ENCODE data around the gene MGMT. TPM values are rescaled to one million over a fixed set of nuclear protein-coding genes. Genes with fewer than 3 reads are reported as not detected.

Gene MGMT
- total and polyA plus RNA-seq, 2 donors (not counting 3 experiments of a cell fraction or from before 2014, with no cell fraction given) = 15.0 to 15.2 TPM

- H3K4me1 ChIP-seq (ENCODE audit: control insufficient read depth, extremely low read depth, insufficient read depth, low read length) = no peaks in the 10 kb centered on the region
- H3K9me3 ChIP-seq (replicated peaks; ENCODE audit: control insufficient read depth, insufficient read depth, low read length) = no peaks in the 10 kb centered on the region
- ChIA-PET POLR2A (no interaction called here), CTCF (no interaction called here)
- no peak overlapping the region for H3K27ac ChIP-seq (ENCODE audit: insufficient read depth, low read depth, low read length)
- no peak overlapping the region for H2AFZ ChIP-seq (ENCODE audit: low read depth, low read length)
- H3K4me3 ChIP-seq (replicated peaks in 1 of 3; ENCODE audit: insufficient read depth in 1 of 3, low read depth in 1 of 3, low read length in 3 of 3) = no peak overlapping the region
- BruUV-seq (replicated peaks) = no TSS peak
- dilution Hi-C loops (cut with MboI; ENCODE audit: extremely low pct_ligation_motif_present, low sequenced_read_pairs) (no loop called here), intact Hi-C loops (cut with micrococcal nuclease) (no loop called here)
- no peaks in the 10 kb centered on the region for H3K27me3 ChIP-seq (ENCODE audit: control insufficient read depth in 2 of 2, insufficient read depth in 2 of 2, low read length in 2 of 2)
- H3K4me2 ChIP-seq (ENCODE audit: insufficient read depth, low read length) = no peak overlapping the region
- DNase-seq (ENCODE audit: low read depth, low spot score) (no peak), FAIRE-seq (no peak)
- H3K79me2 ChIP-seq (ENCODE audit: control insufficient read depth, insufficient read depth, low read length) = no peaks in the 10 kb centered on the region
- H3K36me3 ChIP-seq (ENCODE audit: control insufficient read depth in 2 of 2, extremely low read depth in 1 of 2, insufficient read depth in 2 of 2, low read length in 2 of 2) = no peaks in the 10 kb centered on the region
- H4K20me1 ChIP-seq (replicated peaks; ENCODE audit: control insufficient read depth, extremely low read depth, insufficient read depth, low read length) = no peaks in the 10 kb centered on the region
- TF ChIP-seq POLR2A (IDR thresholded peaks at IDR 0.05; ENCODE audit: low read depth, low read length) = no peak
- H3K9me1 ChIP-seq (replicated peaks; ENCODE audit: control insufficient read depth, extremely low read depth, insufficient read depth, low read length) = no peaks in the 10 kb centered on the region
- no peak overlapping the region for H3K9ac ChIP-seq (replicated peaks; ENCODE audit: extremely low read depth, insufficient read depth, low read length)
These were observed 20.9 kb upstream of the MGMT start for GRCh38 chr10:129446183-129446581.

- H3K79me2 ChIP-seq (ENCODE audit: control insufficient read depth, insufficient read depth, low read length) = no peaks in the 10 kb centered on the region
- no peak overlapping the region for H3K27ac ChIP-seq (ENCODE audit: insufficient read depth, low read depth, low read length)
- H3K4me3 ChIP-seq (replicated peaks in 1 of 3; ENCODE audit: insufficient read depth in 1 of 3, low read depth in 1 of 3, low read length in 3 of 3) = no peak overlapping the region
- H3K27me3 ChIP-seq (ENCODE audit: control insufficient read depth in 2 of 2, insufficient read depth in 2 of 2, low read length in 2 of 2) = no peaks in the 10 kb centered on the region
- H3K36me3 ChIP-seq (ENCODE audit: control insufficient read depth in 2 of 2, extremely low read depth in 1 of 2, insufficient read depth in 2 of 2, low read length in 2 of 2) = no peaks in the 10 kb centered on the region
- H2AFZ ChIP-seq (ENCODE audit: low read depth, low read length) = no peak overlapping the region
- no peaks in the 10 kb centered on the region for H3K9me1 ChIP-seq (replicated peaks; ENCODE audit: control insufficient read depth, extremely low read depth, insufficient read depth, low read length)
- FAIRE-seq = no peak
- no peaks in the 10 kb centered on the region for H3K4me1 ChIP-seq (ENCODE audit: control insufficient read depth, extremely low read depth, insufficient read depth, low read length)
- no peaks in the 10 kb centered on the region for H4K20me1 ChIP-seq (replicated peaks; ENCODE audit: control insufficient read depth, extremely low read depth, insufficient read depth, low read length)
- intact Hi-C loops (cut with micrococcal nuclease) (no loop called here), dilution Hi-C loops (cut with MboI; ENCODE audit: extremely low pct_ligation_motif_present, low sequenced_read_pairs) (no loop called here)
- TF ChIP-seq EZH2 (IDR thresholded peaks at IDR 0.05; ENCODE audit: borderline replicate concordance, low read depth, low read length, severe bottlenecking) = no peak
- no peak for TF ChIP-seq FOS (IDR thresholded peaks at IDR 0.05; ENCODE audit: borderline replicate concordance, insufficient read depth, low read length)
- H3K4me2 ChIP-seq (ENCODE audit: insufficient read depth, low read length) = no peak overlapping the region
- no TSS peak for BruUV-seq (replicated peaks)
- no peak overlapping the region for H3K9ac ChIP-seq (replicated peaks; ENCODE audit: extremely low read depth, insufficient read depth, low read length)
- H3K9me3 ChIP-seq (replicated peaks; ENCODE audit: control insufficient read depth, insufficient read depth, low read length) = no peaks in the 10 kb centered on the region
- no peak for DNase-seq (ENCODE audit: low read depth, low spot score)
- POLR2A ChIA-PET = no interaction called here
- CTCF ChIA-PET = no interaction called here
These were observed 19.6 kb upstream of the MGMT start for GRCh38 chr10:129447486-129447885.
